ENCODE measurements around the gene GON4L.
"Not testable (repeated sequence)": the region's sequence is repeated elsewhere in the genome, so short reads cannot be mapped to it uniquely, and the experiment has no call there.

The GON4L gene

DNA sequence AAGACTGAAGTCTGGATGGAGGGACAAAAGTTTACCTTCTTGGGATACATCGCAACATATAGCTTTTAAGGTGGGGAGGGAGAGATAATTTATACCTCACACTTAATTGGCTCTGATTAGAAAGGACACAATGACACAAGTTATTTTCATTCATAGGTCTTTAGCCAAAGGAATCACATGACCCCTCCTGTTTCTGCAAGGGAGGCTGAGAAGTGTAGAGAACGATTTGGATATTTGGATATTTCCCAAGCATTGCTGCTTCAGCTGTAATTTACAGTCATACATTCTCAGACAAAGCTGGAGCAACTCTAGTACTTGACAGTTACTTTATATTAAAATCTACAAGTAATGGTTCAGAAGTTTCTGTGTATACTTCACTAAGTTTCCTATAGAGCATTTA is 143.9 kb downstream of the GON4L start:
- no peak for DNase-seq (ENCODE audit: low read depth, low spot score)
- TF ChIP-seq, protein P1, sequence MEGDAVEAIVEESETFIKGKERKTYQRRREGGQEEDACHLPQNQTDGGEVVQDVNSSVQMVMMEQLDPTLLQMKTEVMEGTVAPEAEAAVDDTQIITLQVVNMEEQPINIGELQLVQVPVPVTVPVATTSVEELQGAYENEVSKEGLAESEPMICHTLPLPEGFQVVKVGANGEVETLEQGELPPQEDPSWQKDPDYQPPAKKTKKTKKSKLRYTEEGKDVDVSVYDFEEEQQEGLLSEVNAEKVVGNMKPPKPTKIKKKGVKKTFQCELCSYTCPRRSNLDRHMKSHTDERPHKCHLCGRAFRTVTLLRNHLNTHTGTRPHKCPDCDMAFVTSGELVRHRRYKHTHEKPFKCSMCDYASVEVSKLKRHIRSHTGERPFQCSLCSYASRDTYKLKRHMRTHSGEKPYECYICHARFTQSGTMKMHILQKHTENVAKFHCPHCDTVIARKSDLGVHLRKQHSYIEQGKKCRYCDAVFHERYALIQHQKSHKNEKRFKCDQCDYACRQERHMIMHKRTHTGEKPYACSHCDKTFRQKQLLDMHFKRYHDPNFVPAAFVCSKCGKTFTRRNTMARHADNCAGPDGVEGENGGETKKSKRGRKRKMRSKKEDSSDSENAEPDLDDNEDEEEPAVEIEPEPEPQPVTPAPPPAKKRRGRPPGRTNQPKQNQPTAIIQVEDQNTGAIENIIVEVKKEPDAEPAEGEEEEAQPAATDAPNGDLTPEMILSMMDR (IDR thresholded peaks at IDR 0.05; ENCODE audit: low read depth, low read length), result no peak

DNA sequence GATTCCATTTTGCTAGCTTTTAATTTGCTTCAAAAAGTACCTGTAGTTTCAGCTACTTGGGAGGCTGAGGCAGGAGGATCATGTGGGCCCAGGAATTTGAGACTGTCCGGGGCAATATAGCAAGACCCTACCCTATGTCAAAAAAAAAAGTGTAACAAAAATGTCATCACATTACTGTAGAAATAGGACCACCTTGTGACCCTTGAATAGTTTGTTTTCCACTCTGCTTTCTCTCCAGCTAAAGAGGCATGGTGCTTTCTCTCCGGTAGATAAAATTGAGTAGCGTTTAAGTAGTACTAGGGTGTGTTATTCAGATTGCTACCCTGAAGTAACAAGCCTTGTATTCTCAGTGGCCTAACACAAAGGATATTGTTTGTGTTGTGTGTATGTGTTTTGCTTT is 144.4 kb downstream of the GON4L start:
- DNase-seq (ENCODE audit: low read depth, low spot score); H3K4me3 ChIP-seq (ENCODE audit: low read depth, low read length); in situ Hi-C loops (cut with HindIII; ENCODE audit: low sequenced_read_pairs): not testable (repeated sequence)

More for the DNA sequence above, 143.9 kb downstream of the GON4L start:
- in situ Hi-C loops (cut with HindIII; ENCODE audit: low sequenced_read_pairs), result no loop called here
- no peak overlapping the region for H3K4me3 ChIP-seq (ENCODE audit: low read depth, low read length)

DNA sequence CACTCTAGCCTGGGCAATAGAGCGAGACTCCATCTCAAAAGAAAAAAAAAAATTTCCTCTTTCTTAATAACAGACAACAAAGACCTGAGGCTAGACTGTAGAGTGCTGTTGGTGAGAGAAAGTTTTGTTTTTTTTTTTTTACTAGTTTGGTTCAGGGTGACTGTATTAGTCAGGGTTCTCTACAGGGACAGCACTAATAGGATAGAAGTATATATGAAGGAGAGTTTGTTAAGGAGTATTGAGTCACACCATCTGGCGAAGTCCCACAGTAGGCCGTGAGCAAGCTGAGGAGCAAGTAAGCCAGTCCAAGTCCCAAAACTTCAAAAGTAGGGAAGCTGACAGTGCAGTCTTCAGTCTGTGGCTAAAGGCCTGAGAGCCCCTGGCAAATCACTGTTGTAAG is 145.6 kb downstream of the GON4L start:
- H3K4me3 ChIP-seq (ENCODE audit: low read depth, low read length); in situ Hi-C loops (cut with HindIII; ENCODE audit: low sequenced_read_pairs); DNase-seq (ENCODE audit: low read depth, low spot score): not testable (repeated sequence)

DNA sequence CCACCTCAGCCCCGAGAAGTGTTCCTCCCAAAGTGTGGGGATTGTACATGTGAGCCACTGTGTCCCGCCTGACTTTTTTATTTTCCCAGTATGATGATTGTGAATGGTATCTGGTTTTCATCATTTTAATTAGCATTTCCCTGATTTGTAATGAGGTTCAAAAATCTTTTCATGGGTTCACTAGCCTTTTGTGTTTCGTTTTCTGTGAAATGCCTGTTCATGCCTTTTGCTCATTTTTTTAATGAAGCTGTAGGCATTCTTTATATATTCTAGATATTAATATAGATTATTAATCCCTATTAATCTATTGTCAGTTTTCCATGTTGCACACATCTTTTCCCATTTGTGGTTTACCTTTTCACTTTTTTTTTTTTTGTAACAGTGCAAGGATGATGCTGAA is 147.6 kb downstream of the GON4L start:
- H3K4me3 ChIP-seq (ENCODE audit: low read depth, low read length), result no peak overlapping the region
- TF ChIP-seq, protein P1 (IDR thresholded peaks at IDR 0.05; ENCODE audit: low read depth, low read length), result no peak
- in situ Hi-C loops (cut with HindIII; ENCODE audit: low sequenced_read_pairs), result no loop called here
- DNase-seq (ENCODE audit: low read depth, low spot score), result no peak

DNA sequence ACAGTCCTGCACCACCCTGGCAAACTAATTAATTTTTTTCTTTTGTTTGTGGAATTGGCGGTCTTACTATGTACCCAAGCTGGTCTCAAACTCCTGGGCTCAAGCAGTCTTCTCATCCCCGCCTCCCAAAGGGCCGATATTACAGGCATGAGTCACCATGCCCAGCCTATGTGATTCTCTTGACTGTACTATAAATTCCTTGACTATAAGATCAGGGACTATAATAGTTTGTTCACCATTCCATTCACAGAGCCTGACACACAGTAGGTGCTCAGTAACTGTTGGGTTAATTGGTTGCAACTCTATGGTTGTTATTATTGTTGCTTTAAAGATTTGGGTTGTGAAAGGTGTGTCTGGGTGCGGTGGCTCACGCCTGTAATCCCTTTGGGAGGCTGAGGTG is 150.9 kb downstream of the GON4L start:
- TF ChIP-seq, protein P1 (IDR thresholded peaks at IDR 0.05; ENCODE audit: low read depth, low read length), result no peak
- peak; percentile 59 for DNase-seq (ENCODE audit: low read depth, low spot score)
- H3K4me3 ChIP-seq (ENCODE audit: low read depth, low read length), result no peak overlapping the region
- in situ Hi-C loops (cut with HindIII; ENCODE audit: low sequenced_read_pairs), result no loop called here

DNA sequence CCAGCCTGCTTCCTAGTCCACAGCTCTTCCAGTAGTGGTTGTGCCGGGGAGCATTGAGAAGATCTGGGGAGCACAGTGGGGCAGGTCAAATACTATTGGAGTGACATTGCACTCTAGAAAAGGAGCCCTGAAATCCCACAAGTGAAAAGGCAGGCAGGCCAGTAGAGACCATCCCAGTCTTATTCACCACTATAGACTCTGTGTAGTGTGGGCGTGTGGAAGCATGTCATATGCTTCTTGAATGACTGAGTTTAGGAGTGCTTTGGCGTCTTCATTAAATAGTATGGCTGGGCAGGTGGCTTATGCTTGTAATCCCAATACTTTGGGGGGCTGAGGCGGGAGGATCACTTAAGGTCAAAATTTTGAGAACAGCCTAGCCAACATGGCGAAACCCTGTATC is 152.6 kb downstream of the GON4L start:
- in situ Hi-C loops (cut with HindIII; ENCODE audit: low sequenced_read_pairs); DNase-seq (ENCODE audit: low read depth, low spot score); H3K4me3 ChIP-seq (ENCODE audit: low read depth, low read length): not testable (repeated sequence)

DNA sequence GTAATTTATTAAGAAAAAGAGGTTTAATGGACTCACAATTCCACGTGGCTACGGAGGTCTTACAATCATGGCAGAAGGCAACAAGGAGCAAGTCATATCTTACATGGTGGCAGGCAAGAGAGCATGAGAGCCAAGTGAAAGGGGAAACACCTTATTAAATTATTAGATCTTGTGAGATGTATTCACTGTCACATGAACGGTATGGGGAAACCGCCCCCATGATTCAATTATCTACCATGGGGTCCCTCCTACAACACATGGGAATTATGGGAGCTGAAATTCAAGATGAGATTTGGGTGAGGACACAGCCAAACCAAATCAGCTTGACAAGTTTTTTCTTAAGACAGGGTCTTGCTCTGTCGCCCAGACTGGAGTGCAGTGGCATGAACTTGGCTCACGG is 153.8 kb downstream of the GON4L start:
- TF ChIP-seq, protein P1 (IDR thresholded peaks at IDR 0.05; ENCODE audit: low read depth, low read length), result no peak
- no peak for DNase-seq (ENCODE audit: low read depth, low spot score)
- no peak overlapping the region for H3K4me3 ChIP-seq (ENCODE audit: low read depth, low read length)
- in situ Hi-C loops (cut with HindIII; ENCODE audit: low sequenced_read_pairs), result no loop called here

DNA sequence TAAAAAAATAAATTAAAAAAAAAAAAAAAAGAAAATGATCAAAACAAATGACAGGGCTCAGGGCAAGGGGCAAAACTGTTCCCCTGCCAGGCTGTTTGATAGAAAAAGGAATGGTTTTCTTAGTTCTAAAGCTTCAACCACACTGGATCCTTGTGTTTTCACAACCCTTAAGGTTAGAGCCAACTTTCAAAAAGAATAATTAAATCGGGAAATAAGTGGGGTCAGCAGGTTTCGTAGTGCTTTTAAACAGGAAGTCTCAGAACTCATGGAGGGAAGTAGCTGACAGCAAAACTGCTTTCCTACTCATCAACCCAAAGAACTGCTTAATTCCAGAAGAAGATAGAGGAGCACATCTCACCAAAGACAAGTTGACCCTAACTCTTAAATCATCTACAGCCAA is 155.3 kb downstream of the GON4L start:
- H3K4me3 ChIP-seq (ENCODE audit: low read depth, low read length); in situ Hi-C loops (cut with HindIII; ENCODE audit: low sequenced_read_pairs); DNase-seq (ENCODE audit: low read depth, low spot score): not testable (repeated sequence)
